Measurements from ENCODE around the gene ITK. TPM values are rescaled to one million over a fixed set of nuclear protein-coding genes. Genes with fewer than 3 reads are reported as not detected.

ITK gene
- total and polyA plus RNA-seq, 2 of the 8 experiments (the other 6 are each of a cell fraction or from before 2014, with no cell fraction given) = 0.05 TPM; not detected in 1

DNA sequence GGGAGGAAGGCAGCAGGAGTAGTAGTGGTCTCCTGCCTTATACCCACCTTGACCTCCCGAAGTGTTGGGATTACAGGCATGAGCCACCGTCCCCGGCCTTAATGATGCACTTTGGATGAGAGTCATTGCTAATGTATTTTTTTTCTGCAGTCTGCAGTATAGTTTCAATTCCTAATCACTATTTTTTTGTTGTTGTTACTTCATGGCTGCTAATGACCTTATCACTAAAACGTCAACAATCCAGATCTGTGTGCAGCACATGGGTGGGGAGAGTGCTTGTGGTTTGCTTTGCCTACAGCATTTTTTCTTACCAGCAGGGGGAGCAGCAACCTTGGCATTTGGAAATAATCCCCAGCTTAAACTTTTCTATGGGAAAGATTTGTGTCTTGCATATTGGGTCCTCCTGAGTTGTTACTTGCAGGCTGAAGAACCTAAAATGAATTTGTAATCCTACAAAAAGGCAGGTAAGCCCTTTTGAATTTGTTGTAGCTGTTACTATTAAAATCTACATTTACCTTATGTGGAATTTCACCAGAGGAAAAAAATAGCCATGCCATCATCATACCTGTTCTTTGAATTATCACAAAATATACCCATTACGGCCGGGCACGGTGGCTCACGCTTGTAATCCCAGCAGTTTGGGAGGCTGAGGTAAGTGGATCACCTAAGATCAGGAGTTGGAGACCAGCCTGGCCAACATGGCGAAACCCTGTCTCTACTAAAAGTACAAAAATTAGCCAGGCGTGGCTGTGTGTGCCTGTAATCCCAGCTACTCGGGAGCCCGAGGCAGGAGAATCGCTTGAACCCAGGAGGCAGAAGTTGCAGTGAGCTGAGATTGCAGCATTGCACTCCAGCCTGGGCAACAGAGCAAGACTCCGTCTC is 31.7 kb upstream of the ITK start (continued):
- TF ChIP-seq SIN3A (conservative IDR thresholded peaks at IDR 0.05 in 1 of 2, IDR thresholded peaks at IDR 0.05 in 1 of 2; ENCODE audit: low read depth in 1 of 2, low read length in 2 of 2) (no peak), BACH1 (IDR thresholded peaks at IDR 0.05; ENCODE audit: low read length) (no peak), JUND (IDR thresholded peaks at IDR 0.05; ENCODE audit: low read length) (no peak)
- TF ChIP-seq, protein P1, sequence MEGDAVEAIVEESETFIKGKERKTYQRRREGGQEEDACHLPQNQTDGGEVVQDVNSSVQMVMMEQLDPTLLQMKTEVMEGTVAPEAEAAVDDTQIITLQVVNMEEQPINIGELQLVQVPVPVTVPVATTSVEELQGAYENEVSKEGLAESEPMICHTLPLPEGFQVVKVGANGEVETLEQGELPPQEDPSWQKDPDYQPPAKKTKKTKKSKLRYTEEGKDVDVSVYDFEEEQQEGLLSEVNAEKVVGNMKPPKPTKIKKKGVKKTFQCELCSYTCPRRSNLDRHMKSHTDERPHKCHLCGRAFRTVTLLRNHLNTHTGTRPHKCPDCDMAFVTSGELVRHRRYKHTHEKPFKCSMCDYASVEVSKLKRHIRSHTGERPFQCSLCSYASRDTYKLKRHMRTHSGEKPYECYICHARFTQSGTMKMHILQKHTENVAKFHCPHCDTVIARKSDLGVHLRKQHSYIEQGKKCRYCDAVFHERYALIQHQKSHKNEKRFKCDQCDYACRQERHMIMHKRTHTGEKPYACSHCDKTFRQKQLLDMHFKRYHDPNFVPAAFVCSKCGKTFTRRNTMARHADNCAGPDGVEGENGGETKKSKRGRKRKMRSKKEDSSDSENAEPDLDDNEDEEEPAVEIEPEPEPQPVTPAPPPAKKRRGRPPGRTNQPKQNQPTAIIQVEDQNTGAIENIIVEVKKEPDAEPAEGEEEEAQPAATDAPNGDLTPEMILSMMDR (IDR thresholded peaks at IDR 0.05; ENCODE audit: control extremely low read depth in 1 of 3, insufficient read depth in 1 of 3, low read depth in 1 of 3, low read length in 3 of 3) = peak; percentile 47 to 82 (median 73)

Measured in H1 (cell line).